Measurements from ENCODE around the gene FERD3L. TPM values are rescaled to one million over a fixed set of nuclear protein-coding genes. Genes with fewer than 3 reads are reported as not detected.

FERD3L gene
- total and polyA plus RNA-seq, 2 of the 13 experiments (the other 11 are each of a cell fraction or from before 2014, with no cell fraction given), result not detected

- DNase-seq (ENCODE audit: low spot score), result no peak
- Histone ChIP-seq H3K27me3 (ENCODE audit: control insufficient read depth in 1 of 2, insufficient read depth in 2 of 2, low read length in 2 of 2) (0 out of 5 replicates have a peak, but pooled peaks cover 0 to 3% of the 10 kb centered on the region in 2 experiments), H3K79me2 (ENCODE audit: insufficient read depth, low read length) (no peaks in the 10 kb centered on the region), H3K4me1 (ENCODE audit: insufficient read depth, low read length) (no peaks in the 10 kb centered on the region), H3K9me3 (ENCODE audit: low read length) (0 out of 2 replicates have a peak, but pooled peaks cover 6% of the 10 kb centered on the region), H3K9ac (ENCODE audit: insufficient read depth, low read depth, low read length) (no peak overlapping the region), H4K20me1 (ENCODE audit: insufficient read depth, low read length) (no peaks in the 10 kb centered on the region), H3K4me3 (replicated peaks in 1 of 3; ENCODE audit: insufficient read depth in 1 of 3, low read depth in 2 of 3, low read length in 3 of 3) (no peak overlapping the region), H3K36me3 (replicated peaks in 1 of 2; ENCODE audit: control insufficient read depth in 1 of 2, insufficient read depth in 2 of 2, low read length in 2 of 2) (no peaks in the 10 kb centered on the region), H2AFZ (ENCODE audit: low read length) (no peak overlapping the region), H3K4me2 (ENCODE audit: low read depth, low read length) (no peak overlapping the region), H3K27ac (ENCODE audit: extremely low read length, insufficient read depth, low read length) (no peak overlapping the region)
- ATAC-seq, result no peak
- 8% methylated on average over 18 of the region's 19 CpGs for WGBS (ENCODE audit: low lambda C conversion rate)
- BruUV-seq (replicated peaks), result no TSS peak
- FAIRE-seq, result no peak
- CTCF ChIA-PET (ENCODE audit: low intra/inter-chr PET ratio, low total read pairs), result no interaction called here
- POLR2A ChIA-PET, result no interaction called here
- in situ Hi-C loops (cut with HindIII; ENCODE audit: extremely low pct_ligation_motif_present, low pct_unique_long_range_greater_than_20kb) (no loop called here), intact Hi-C loops (cut with micrococcal nuclease; ENCODE audit: unreplicated experiment) (no loop called here)
- no peak for TF ChIP-seq ZZZ3 (CRISPR knock-in tag; IDR thresholded peaks at IDR 0.05; ENCODE audit: borderline replicate concordance)
- no peak for TF ChIP-seq AGO2 (optimal IDR thresholded peaks at IDR 0.05; ENCODE audit: low read depth, low read length)
- no peak for TF ChIP-seq SSRP1 (CRISPR knock-in tag; IDR thresholded peaks at IDR 0.05)
- TF ChIP-seq PRPF4 (IDR thresholded peaks at IDR 0.05; ENCODE audit: low read depth, low read length, poor library complexity, severe bottlenecking), result no peak
- TF ChIP-seq SMAD3 (CRISPR knock-in tag; IDR thresholded peaks at IDR 0.05), result no peak
- TF ChIP-seq ATAD3A (CRISPR knock-in tag; IDR thresholded peaks at IDR 0.05), result no peak
- TF ChIP-seq ZFP36 (IDR thresholded peaks at IDR 0.05; ENCODE audit: borderline replicate concordance, low read depth, low read length, partially characterized antibody), result no peak
- no peak for TF ChIP-seq ZNF468 (CRISPR knock-in tag; IDR thresholded peaks at IDR 0.05)
- TF ChIP-seq MTA3 (CRISPR knock-in tag; IDR thresholded peaks at IDR 0.05), result no peak
- no peak for TF ChIP-seq ZNF329 (CRISPR knock-in tag; IDR thresholded peaks at IDR 0.05; ENCODE audit: low read depth)
- no peak for TF ChIP-seq ZNF282 (IDR thresholded peaks at IDR 0.05; ENCODE audit: partially characterized antibody)
- no peak for TF ChIP-seq THRA (CRISPR knock-in tag; IDR thresholded peaks at IDR 0.05; ENCODE audit: borderline replicate concordance)
Observed at GRCh38 chr7:19145434-19146115, 354 bp upstream of the FERD3L start.

Measured in HepG2 (cell line).